DOHH2 (cell line): Measurements from ENCODE around the gene SCAP.

Experiments used
- H3F3A ChIP-seq: fragments of 200-600 bp; sonication (generic), shearing (Covaris generic); 2 replicates; pipeline ENCODE4 v1.6.0; 2016; ENCODE audit warnings: antibody characterized with exemption, mild to moderate bottlenecking; ENCODE audit not compliant: control insufficient read depth, insufficient read depth
- H3K27ac ChIP-seq: fragments of 200-600 bp; sonication (generic); 2 replicates; pipeline ENCODE4 v1.5.1; 2014; ENCODE audit warnings: low read depth, mild to moderate bottlenecking, low read length, moderate library complexity
- H3K27me3 ChIP-seq: fragments of 200-600 bp; sonication (generic); 2 replicates; pipeline ENCODE4 v1.6.1; 2014; ENCODE audit warnings: mild to moderate bottlenecking, low read length, mixed read lengths; ENCODE audit not compliant: control insufficient read depth
- H3K36me3 ChIP-seq: fragments of 200-600 bp; sonication (generic); 2 replicates; pipeline ENCODE4 v1.6.1; 2014; ENCODE audit warnings: mild to moderate bottlenecking, low read length, moderate library complexity, mixed read lengths; ENCODE audit not compliant: control insufficient read depth
- H3K4me1 ChIP-seq: fragments of 200-600 bp; sonication (generic); 2 replicates; pipeline ENCODE4 v1.6.1; 2014; ENCODE audit warnings: mild to moderate bottlenecking, low read length, mixed read lengths; ENCODE audit not compliant: control insufficient read depth
- H3K4me2 ChIP-seq: fragments of 200-600 bp; sonication (generic); 2 replicates; pipeline ENCODE4 v1.6.0; 2014; ENCODE audit warnings: mild to moderate bottlenecking, low read length, moderate library complexity
- H3K4me3 ChIP-seq: fragments of 200-600 bp; sonication (generic); 2 replicates; pipeline ENCODE4 v1.5.1; 2014; ENCODE audit warnings: mild to moderate bottlenecking, low read length, mixed read lengths
- H3K79me2 ChIP-seq: fragments of 200-600 bp; sonication (generic); 2 replicates; pipeline ENCODE4 v1.6.1; 2014; ENCODE audit warnings: mild to moderate bottlenecking, low read length, mixed read lengths; ENCODE audit not compliant: control insufficient read depth
- H3K9me2 ChIP-seq: fragments of 200-600 bp; sonication (generic); replicated peaks from 2 replicates; pipeline ENCODE4 v1.6.1; 2014; ENCODE audit warnings: mild to moderate bottlenecking, low read length, mixed read lengths; ENCODE audit not compliant: control insufficient read depth
- H3K9me3 ChIP-seq: fragments of 200-600 bp; sonication (generic); 2 replicates; pipeline ENCODE4 v1.6.1; 2014; ENCODE audit warnings: antibody characterized with exemption, low read length, mixed read lengths; ENCODE audit not compliant: control insufficient read depth, insufficient read depth
- H4K20me1 ChIP-seq: fragments of 200-600 bp; sonication (generic); 2 replicates; pipeline ENCODE4 v1.6.0; 2014; ENCODE audit warnings: low read depth, mild to moderate bottlenecking, antibody characterized with exemption, low read length, moderate library complexity; ENCODE audit not compliant: control insufficient read depth, insufficient read depth
- EZH2phosphoT487 ChIP-seq: fragments of 200-600 bp; sonication (generic); IDR thresholded peaks from 2 replicates; pipeline ENCODE4 v1.6.1; 2017; ENCODE audit warnings: borderline replicate concordance, mild to moderate bottlenecking, antibody characterized with exemption, low read length, moderate library complexity, mixed read lengths
- TF ChIP-seq, protein P1 (sequence below): fragments of 200-600 bp; sonication (generic); IDR thresholded peaks from one replicate; pipeline ENCODE4 v1.5.1; 2014; ENCODE audit warnings: antibody characterized with exemption, mild to moderate bottlenecking, low read depth, low read length; ENCODE audit not compliant: poor library complexity, severe bottlenecking

Gene SCAP

DNA sequence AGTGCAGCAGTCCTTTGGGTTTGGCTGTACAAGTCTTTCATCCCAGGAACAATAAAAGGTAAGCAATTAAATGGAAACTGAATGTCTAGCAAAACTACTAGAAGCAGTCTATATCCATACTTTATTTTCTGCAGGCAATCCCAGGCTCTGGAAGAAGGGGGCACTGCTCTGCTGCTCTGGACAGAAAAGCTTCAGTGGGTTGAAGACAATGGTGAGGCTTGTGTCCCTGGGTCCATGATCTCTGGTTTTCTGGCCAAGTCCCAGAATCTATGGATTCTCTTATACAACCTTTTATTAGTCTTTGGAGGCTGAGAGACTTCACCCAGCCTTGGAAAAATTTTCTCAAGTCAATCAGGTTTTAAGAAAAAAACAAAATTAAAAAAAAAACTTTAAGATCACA, 35.6 kb downstream of the SCAP start:
- Histone ChIP-seq H3K36me3 (peaks cover 31% of the 10 kb centered on the region), H3K27me3 (no peaks in the 10 kb centered on the region), H3K9me2 (no peaks in the 10 kb centered on the region), H3K4me2 (no peak overlapping the region), H3K79me2 (peaks cover 37% of the 10 kb centered on the region), H4K20me1 (no peaks in the 10 kb centered on the region), H3K27ac (no peak overlapping the region), H3F3A (no peaks in the 10 kb centered on the region), H3K9me3 (no peaks in the 10 kb centered on the region), H3K4me1 (no peaks in the 10 kb centered on the region), H3K4me3 (no peak overlapping the region)
- no peak for TF ChIP-seq EZH2phosphoT487
- TF ChIP-seq, protein P1, sequence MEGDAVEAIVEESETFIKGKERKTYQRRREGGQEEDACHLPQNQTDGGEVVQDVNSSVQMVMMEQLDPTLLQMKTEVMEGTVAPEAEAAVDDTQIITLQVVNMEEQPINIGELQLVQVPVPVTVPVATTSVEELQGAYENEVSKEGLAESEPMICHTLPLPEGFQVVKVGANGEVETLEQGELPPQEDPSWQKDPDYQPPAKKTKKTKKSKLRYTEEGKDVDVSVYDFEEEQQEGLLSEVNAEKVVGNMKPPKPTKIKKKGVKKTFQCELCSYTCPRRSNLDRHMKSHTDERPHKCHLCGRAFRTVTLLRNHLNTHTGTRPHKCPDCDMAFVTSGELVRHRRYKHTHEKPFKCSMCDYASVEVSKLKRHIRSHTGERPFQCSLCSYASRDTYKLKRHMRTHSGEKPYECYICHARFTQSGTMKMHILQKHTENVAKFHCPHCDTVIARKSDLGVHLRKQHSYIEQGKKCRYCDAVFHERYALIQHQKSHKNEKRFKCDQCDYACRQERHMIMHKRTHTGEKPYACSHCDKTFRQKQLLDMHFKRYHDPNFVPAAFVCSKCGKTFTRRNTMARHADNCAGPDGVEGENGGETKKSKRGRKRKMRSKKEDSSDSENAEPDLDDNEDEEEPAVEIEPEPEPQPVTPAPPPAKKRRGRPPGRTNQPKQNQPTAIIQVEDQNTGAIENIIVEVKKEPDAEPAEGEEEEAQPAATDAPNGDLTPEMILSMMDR: peak; percentile 14

DNA sequence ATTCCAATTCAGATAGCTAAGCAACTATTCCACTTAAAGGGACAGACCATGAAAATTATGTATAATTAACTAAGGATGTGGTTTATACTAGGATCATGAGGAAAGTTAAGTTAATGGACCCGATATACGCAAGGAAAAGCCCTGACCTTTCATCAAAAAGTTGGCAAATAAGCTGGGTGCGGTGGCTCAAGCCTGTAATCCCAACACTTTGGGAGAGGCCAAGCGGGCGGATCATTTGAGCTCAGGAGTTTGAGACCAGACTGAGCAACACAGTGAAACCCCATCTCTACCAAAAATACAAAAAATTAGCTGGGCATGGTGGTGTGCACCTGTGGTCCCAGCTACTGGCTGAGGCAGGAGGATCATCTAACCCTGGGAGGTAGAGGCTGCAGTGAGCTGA, 39.6 kb downstream of the SCAP start:
- TF ChIP-seq, protein P1: no peak
- no peak for TF ChIP-seq EZH2phosphoT487
- Histone ChIP-seq H3K79me2 (peaks cover 8% of the 10 kb centered on the region), H3K4me1 (no peaks in the 10 kb centered on the region), H3K27me3 (no peaks in the 10 kb centered on the region), H3K9me2 (no peaks in the 10 kb centered on the region), H4K20me1 (no peaks in the 10 kb centered on the region), H3F3A (no peaks in the 10 kb centered on the region), H3K4me2 (no peak overlapping the region), H3K36me3 (peaks cover 41% of the 10 kb centered on the region), H3K4me3 (no peak overlapping the region), H3K9me3 (no peaks in the 10 kb centered on the region), H3K27ac (no peak overlapping the region)

DNA sequence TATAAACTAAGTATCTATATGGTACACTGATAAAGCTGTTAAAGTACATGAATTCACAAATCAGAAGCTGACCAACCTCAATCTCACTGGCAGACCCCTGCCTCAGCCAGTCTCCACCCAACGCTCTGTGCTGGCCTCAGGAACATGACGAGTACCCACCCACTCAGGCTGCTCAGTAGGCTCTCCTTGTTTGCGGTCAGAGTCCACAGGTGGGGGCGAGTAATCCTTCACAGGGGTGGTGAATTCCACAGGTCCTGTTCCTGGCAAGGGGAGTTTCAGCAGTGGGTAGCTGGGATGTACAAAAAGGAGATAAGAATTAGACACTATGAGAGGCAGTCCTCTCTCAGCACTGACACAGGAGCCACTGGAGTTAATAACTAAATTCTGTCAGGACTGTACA, 40.9 kb downstream of the SCAP start:
- peaks cover 40% of the 10 kb centered on the region for H3K36me3 ChIP-seq
- H3K27ac ChIP-seq: no peak overlapping the region
- no peak overlapping the region for H3K4me3 ChIP-seq
- TF ChIP-seq EZH2phosphoT487: no peak
- TF ChIP-seq, protein P1: no peak
- peaks cover 6% of the 10 kb centered on the region for H3K79me2 ChIP-seq
- H4K20me1 ChIP-seq: no peaks in the 10 kb centered on the region
- no peaks in the 10 kb centered on the region for H3K9me3 ChIP-seq
- H3K4me2 ChIP-seq: no peak overlapping the region
- H3K9me2 ChIP-seq: no peaks in the 10 kb centered on the region
- H3K27me3 ChIP-seq: no peaks in the 10 kb centered on the region
- no peaks in the 10 kb centered on the region for H3K4me1 ChIP-seq
- no peaks in the 10 kb centered on the region for H3F3A ChIP-seq

DNA sequence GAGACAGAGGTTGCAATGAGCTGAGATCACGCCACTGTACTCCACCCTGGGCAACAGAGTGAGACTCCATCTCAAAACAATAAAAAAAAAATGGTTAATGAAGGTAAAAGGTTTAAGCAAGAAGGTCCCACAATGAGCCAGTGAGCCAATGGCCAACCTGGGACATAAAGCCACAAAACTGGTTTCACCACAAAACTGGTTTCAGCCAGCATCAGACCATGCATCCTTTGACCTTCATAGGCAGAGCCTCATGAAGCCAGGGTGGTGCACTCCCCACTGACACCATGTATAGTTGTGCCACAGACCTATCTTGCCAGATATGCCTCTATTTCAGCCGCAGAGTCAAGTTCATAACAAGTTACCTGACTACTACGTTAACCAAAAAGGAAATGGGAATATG, 41.9 kb downstream of the SCAP start:
- H3K36me3 ChIP-seq: peaks cover 33% of the 10 kb centered on the region
- TF ChIP-seq, protein P1: no peak
- no peak for TF ChIP-seq EZH2phosphoT487
- H3F3A ChIP-seq: no peaks in the 10 kb centered on the region
- no peaks in the 10 kb centered on the region for H3K9me3 ChIP-seq
- no peaks in the 10 kb centered on the region for H3K27me3 ChIP-seq
- H3K27ac ChIP-seq: no peak overlapping the region
- no peaks in the 10 kb centered on the region for H3K4me1 ChIP-seq
- no peak overlapping the region for H3K4me3 ChIP-seq
- no peaks in the 10 kb centered on the region for H3K9me2 ChIP-seq
- H3K4me2 ChIP-seq: no peak overlapping the region
- H3K79me2 ChIP-seq: no peaks in the 10 kb centered on the region
- H4K20me1 ChIP-seq: no peaks in the 10 kb centered on the region
